SK-N-SH (cell line): Measurements from ENCODE around the gene MRPS15. TPM values are rescaled to one million over a fixed set of nuclear protein-coding genes. Genes with fewer than 3 reads are reported as not detected.

Source experiments
- CTCF ChIA-PET: fragments of 300-600, 350-600 bp; formaldehyde crosslinking; extraction: SDS; loops from one replicate; lab custom pipeline; 2021; lab: Yijun Ruan, JAX
- POLR2A ChIA-PET: fragments of 350-600 bp; sonication (Branson Sonifier 250); formaldehyde crosslinking; extraction: SDS; loops from one replicate; lab custom pipeline; 2020; ENCODE audit warnings: antibody characterized with exemption, inconsistent platforms; lab: Yijun Ruan, JAX
- DNase-seq: peaks from one replicate; pipeline ENCODE4 v3.0.0; 2012
- H2AFZ ChIP-seq: fragments of 200-600 bp; sonication (generic); 2 replicates; pipeline ENCODE4 v1.8.1; 2016; ENCODE audit warnings: antibody characterized with exemption, mild to moderate bottlenecking, low read depth
- H3F3A ChIP-seq: fragments of 200-600 bp; sonication (generic); replicated peaks from 2 replicates; pipeline ENCODE3; 2016; ENCODE audit warnings: antibody characterized with exemption, mild to moderate bottlenecking; ENCODE audit not compliant: insufficient read depth
- H3K27ac ChIP-seq, 2 experiments: fragments of 200-500 bp in 1 of 2; fragments of 200-600 bp in 1 of 2; sonication (Bioruptor generic) in 1 of 2; sonication (generic), shearing (Covaris generic) in 1 of 2; 2 replicates each; pipeline versions ENCODE4 v1.5.1 to v1.6.1; 2014 to 2016; ENCODE audit warnings: low read depth in 2 of 2, inconsistent platforms in 1 of 2, low read length in 1 of 2, mild to moderate bottlenecking in 1 of 2, mixed read lengths in 1 of 2
- H3K27me3 ChIP-seq: fragments of 200-600 bp; sonication (generic), shearing (Covaris generic); 2 replicates; pipeline ENCODE4 v1.6.1; 2016; ENCODE audit warnings: mixed run types; ENCODE audit not compliant: insufficient read depth
- H3K36me3 ChIP-seq, 2 experiments: fragments of 200-500 bp in 1 of 2; fragments of 200-600 bp in 1 of 2; sonication (Bioruptor generic) in 1 of 2; sonication (generic) in 1 of 2; replicated peaks in 1 of 2; 2 replicates each; pipeline versions ENCODE3 to v1.5.1; 2014 to 2016; ENCODE audit warnings: low read length in 1 of 2, mild to moderate bottlenecking in 1 of 2; ENCODE audit not compliant: insufficient read depth in 2 of 2, control insufficient read depth in 1 of 2
- H3K4me1 ChIP-seq, 2 experiments: fragments of 200-500 bp in 1 of 2; fragments of 200-600 bp in 1 of 2; sonication (Bioruptor generic) in 1 of 2; sonication (generic), shearing (Covaris generic) in 1 of 2; 2 replicates each; pipeline versions ENCODE4 v1.5.1 to v1.6.1; 2014 to 2016; ENCODE audit warnings: low read depth in 1 of 2, low read length in 1 of 2, mixed run types in 1 of 2; ENCODE audit not compliant: insufficient read depth in 2 of 2, control insufficient read depth in 1 of 2
- H3K4me2 ChIP-seq: fragments of 200-600 bp; sonication (generic), shearing (Covaris generic); 2 replicates; pipeline ENCODE4 v1.6.1; 2017; ENCODE audit warnings: mixed run types
- H3K4me3 ChIP-seq, 2 experiments: fragments of 200-500 bp in 1 of 2; fragments of 200-600 bp in 1 of 2; sonication (Bioruptor generic) in 1 of 2; sonication (generic), shearing (Covaris generic) in 1 of 2; 2 replicates each; pipeline versions ENCODE4 v1.5.1 to v1.8.1; 2014 to 2016; ENCODE audit warnings: low read depth in 2 of 2, inconsistent platforms in 1 of 2, low read length in 1 of 2, mild to moderate bottlenecking in 1 of 2, mixed read lengths in 1 of 2, moderate library complexity in 1 of 2
- H3K79me2 ChIP-seq: fragments of 200-600 bp; sonication (generic); 2 replicates; pipeline ENCODE4 v1.8.1; 2017; ENCODE audit warnings: mild to moderate bottlenecking; ENCODE audit not compliant: insufficient read depth
- H3K9ac ChIP-seq: fragments of 200-600 bp; sonication (generic); 2 replicates; pipeline ENCODE4 v1.6.1; 2017; ENCODE audit warnings: mixed run types
- H3K9me2 ChIP-seq: fragments of 200-600 bp; sonication (generic); 2 replicates; pipeline ENCODE4 v1.6.1; 2017; ENCODE audit warnings: mixed run types
- H3K9me3 ChIP-seq: fragments of 200-600 bp; sonication (generic); 2 replicates; pipeline ENCODE4 v1.6.1; 2017; ENCODE audit warnings: mixed run types, mild to moderate bottlenecking, moderate library complexity
- H4K20me1 ChIP-seq: fragments of 200-600 bp; sonication (generic); 2 replicates; pipeline ENCODE4 v1.6.1; 2017; ENCODE audit warnings: mild to moderate bottlenecking, mixed run types; ENCODE audit not compliant: insufficient read depth
- ELF1 ChIP-seq: IDR thresholded peaks from 2 replicates; pipeline ENCODE4 v1.4.0; 2012
- EP300 ChIP-seq, 2 experiments: IDR thresholded peaks; 2 replicates each; pipeline versions ENCODE4 v1.4.0 to v1.6.1; 2012; ENCODE audit warnings: borderline replicate concordance in 1 of 2, low read depth in 1 of 2, low read length in 1 of 2
- EZH2phosphoT487 ChIP-seq: fragments of 200-600 bp; sonication (generic); IDR thresholded peaks from 2 replicates; pipeline ENCODE4 v1.6.1; 2017; ENCODE audit warnings: low read depth, mixed run types, mild to moderate bottlenecking, antibody characterized with exemption, moderate library complexity, borderline replicate concordance
- FOSL2 ChIP-seq: IDR thresholded peaks from 2 replicates; pipeline ENCODE4 v1.4.0; 2012; ENCODE audit warnings: low read depth, mild to moderate bottlenecking, moderate library complexity, borderline replicate concordance
- FOXJ3 ChIP-seq: sonication (generic); formaldehyde crosslinking; IDR thresholded peaks from 2 replicates; pipeline ENCODE4 v1.5.1; 2020; ENCODE audit warnings: mild to moderate bottlenecking, missing genetic modification reagents
- FOXM1 ChIP-seq: IDR thresholded peaks from 2 replicates; pipeline ENCODE4 v1.4.0; 2012; ENCODE audit warnings: low read depth, mild to moderate bottlenecking
- GABPA ChIP-seq: IDR thresholded peaks from 2 replicates; pipeline ENCODE4 v1.4.0; 2012; ENCODE audit warnings: low read depth, mild to moderate bottlenecking
- GATA2 ChIP-seq: sonication (generic); formaldehyde crosslinking; IDR thresholded peaks from 2 replicates; pipeline ENCODE4 v1.5.0; 2020; ENCODE audit warnings: mild to moderate bottlenecking, missing genetic modification reagents
- MAX ChIP-seq: IDR thresholded peaks from 2 replicates; pipeline ENCODE4 v1.4.0; 2012; ENCODE audit warnings: low read depth
- NFIC ChIP-seq: IDR thresholded peaks from 2 replicates; pipeline ENCODE4 v1.4.0; 2012; ENCODE audit warnings: borderline replicate concordance
- NRF1 ChIP-seq: IDR thresholded peaks from 2 replicates; pipeline ENCODE4 v1.6.1; 2012; ENCODE audit warnings: low read depth, mild to moderate bottlenecking, low read length
- REST ChIP-seq: IDR thresholded peaks from 2 replicates; pipeline ENCODE4 v1.6.1; 2012; ENCODE audit warnings: mild to moderate bottlenecking, low read depth, low read length, moderate library complexity
- SIN3A ChIP-seq: IDR thresholded peaks from 2 replicates; pipeline ENCODE4 v1.6.1; 2012; ENCODE audit warnings: low read depth, mild to moderate bottlenecking, low read length, moderate library complexity, borderline replicate concordance
- SMC3 ChIP-seq: IDR thresholded peaks from 2 replicates; pipeline ENCODE4 v1.6.1; 2012; ENCODE audit warnings: low read depth, low read length, improper control_type of control experiment
- polyA plus RNA-seq, 3 experiments: library from polyadenylated mRNA; depleted of rRNA; stranded (reverse); fragments of >200 nt; gene quantifications; 2 replicates each; pipeline ENCODE4 v1.2.3, GENCODE V29; 2012
- TF ChIP-seq, protein P1 (sequence below): IDR thresholded peaks from 2 replicates; pipeline ENCODE4 v1.4.0; 2012; ENCODE audit warnings: low read depth, borderline replicate concordance
- TF ChIP-seq, protein P2 (sequence below): fragments of 200-600 bp; sonication (generic); IDR thresholded peaks from 2 replicates; pipeline ENCODE4 v1.6.1; 2017; ENCODE audit warnings: antibody characterized with exemption, mild to moderate bottlenecking, moderate library complexity
- TF ChIP-seq, protein P3 (sequence below): fragments of 150-350 bp; IDR thresholded peaks from 2 replicates; pipeline ENCODE4 v1.6.1; 2017; ENCODE audit warnings: antibody characterized with exemption, low read length, low read depth, borderline replicate concordance

MRPS15 gene
- polyA plus RNA-seq, 1 of the 3 experiments (the other 2 are of a cell fraction) = 75.1 TPM

- peaks cover 44 to 51% of the 10 kb centered on the region in 2 experiments for H3K36me3 ChIP-seq
- TF ChIP-seq EZH2phosphoT487 (no peak), SIN3A (no peak), FOXM1 (no peak), SMC3 (no peak), NRF1 (no peak), GABPA (no peak), EP300 (IDR thresholded peaks at IDR 0.05; ENCODE audit: borderline replicate concordance in 1 of 2, low read depth in 1 of 2, low read length in 1 of 2) (no peak), FOXJ3 (no peak), GATA2 (CRISPR knock-in tag) (no peak), NFIC (no peak), FOSL2 (no peak), REST (no peak), ELF1 (no peak), MAX (no peak)
- TF ChIP-seq, protein P1, sequence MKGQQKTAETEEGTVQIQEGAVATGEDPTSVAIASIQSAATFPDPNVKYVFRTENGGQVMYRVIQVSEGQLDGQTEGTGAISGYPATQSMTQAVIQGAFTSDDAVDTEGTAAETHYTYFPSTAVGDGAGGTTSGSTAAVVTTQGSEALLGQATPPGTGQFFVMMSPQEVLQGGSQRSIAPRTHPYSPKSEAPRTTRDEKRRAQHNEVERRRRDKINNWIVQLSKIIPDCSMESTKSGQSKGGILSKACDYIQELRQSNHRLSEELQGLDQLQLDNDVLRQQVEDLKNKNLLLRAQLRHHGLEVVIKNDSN = no peak
- TF ChIP-seq, protein P2, sequence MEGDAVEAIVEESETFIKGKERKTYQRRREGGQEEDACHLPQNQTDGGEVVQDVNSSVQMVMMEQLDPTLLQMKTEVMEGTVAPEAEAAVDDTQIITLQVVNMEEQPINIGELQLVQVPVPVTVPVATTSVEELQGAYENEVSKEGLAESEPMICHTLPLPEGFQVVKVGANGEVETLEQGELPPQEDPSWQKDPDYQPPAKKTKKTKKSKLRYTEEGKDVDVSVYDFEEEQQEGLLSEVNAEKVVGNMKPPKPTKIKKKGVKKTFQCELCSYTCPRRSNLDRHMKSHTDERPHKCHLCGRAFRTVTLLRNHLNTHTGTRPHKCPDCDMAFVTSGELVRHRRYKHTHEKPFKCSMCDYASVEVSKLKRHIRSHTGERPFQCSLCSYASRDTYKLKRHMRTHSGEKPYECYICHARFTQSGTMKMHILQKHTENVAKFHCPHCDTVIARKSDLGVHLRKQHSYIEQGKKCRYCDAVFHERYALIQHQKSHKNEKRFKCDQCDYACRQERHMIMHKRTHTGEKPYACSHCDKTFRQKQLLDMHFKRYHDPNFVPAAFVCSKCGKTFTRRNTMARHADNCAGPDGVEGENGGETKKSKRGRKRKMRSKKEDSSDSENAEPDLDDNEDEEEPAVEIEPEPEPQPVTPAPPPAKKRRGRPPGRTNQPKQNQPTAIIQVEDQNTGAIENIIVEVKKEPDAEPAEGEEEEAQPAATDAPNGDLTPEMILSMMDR = no peak
- TF ChIP-seq, protein P3, sequence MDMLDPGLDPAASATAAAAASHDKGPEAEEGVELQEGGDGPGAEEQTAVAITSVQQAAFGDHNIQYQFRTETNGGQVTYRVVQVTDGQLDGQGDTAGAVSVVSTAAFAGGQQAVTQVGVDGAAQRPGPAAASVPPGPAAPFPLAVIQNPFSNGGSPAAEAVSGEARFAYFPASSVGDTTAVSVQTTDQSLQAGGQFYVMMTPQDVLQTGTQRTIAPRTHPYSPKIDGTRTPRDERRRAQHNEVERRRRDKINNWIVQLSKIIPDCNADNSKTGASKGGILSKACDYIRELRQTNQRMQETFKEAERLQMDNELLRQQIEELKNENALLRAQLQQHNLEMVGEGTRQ = no peak
- TF ChIP-seq, all 33 proteins: peak for 0
- H3K9ac ChIP-seq = no peak overlapping the region
- no peaks in the 10 kb centered on the region for H3K79me2 ChIP-seq
- CTCF ChIA-PET = no interaction called here
- H2AFZ ChIP-seq = no peak overlapping the region
- no peak overlapping the region for H3K27ac ChIP-seq
- peaks cover 12% of the 10 kb centered on the region for H3F3A ChIP-seq
- no peak for DNase-seq
- no peak overlapping the region for H3K4me2 ChIP-seq
- H3K4me3 ChIP-seq = no peak overlapping the region
- H3K9me2 ChIP-seq = no peaks in the 10 kb centered on the region
- no peaks in the 10 kb centered on the region for H3K9me3 ChIP-seq
- no peaks in the 10 kb centered on the region for H3K4me1 ChIP-seq
- POLR2A ChIA-PET = no interaction called here
- no peaks in the 10 kb centered on the region for H4K20me1 ChIP-seq
- H3K27me3 ChIP-seq = no peaks in the 10 kb centered on the region
Measured at GRCh38 chr1:36456391-36456928, 7.7 kb downstream of the MRPS15 start.
